Peyer's patch (tissue), 4 donors: ENCODE results near the gene SLC1A3.

Experiments
- CTCF ChIP-seq, 6 experiments: fragments of 450-650 bp in 4 of 6; fragments of 200-600 bp in 2 of 6; sonication (generic) in 1 of 6; IDR thresholded peaks; one replicate each; pipeline ENCODE4 v1.5.1; 2017 to 2019; ENCODE audit warnings: antibody characterized with exemption in 6 of 6, mild to moderate bottlenecking in 3 of 6, moderate library complexity in 1 of 6
- POLR2A ChIP-seq, 2 donors: fragments of 450-650 bp; IDR thresholded peaks; one replicate each; pipeline ENCODE4 v1.5.1; 2017; ENCODE audit warnings: antibody characterized with exemption in 2 of 2, mild to moderate bottlenecking in 2 of 2, moderate library complexity in 2 of 2

DNA sequence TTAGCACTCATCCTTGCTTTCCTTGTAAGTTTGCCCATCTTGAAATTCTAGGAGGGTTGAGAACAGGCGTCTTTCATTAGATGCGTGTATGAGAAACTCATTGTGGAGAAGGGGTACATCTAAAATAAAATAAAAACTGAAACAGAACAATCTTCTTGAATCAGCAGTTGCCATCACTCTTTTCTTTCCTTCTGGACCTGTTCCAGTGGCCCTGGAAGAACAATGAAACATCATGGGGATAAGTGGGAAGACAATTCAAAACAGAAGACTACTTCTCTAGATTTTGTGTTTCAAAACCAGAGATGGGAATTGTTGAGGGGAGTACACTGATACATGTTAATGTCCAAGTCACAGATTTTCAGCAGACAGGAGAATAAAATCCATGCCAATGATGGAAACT, 59.9 kb downstream of the SLC1A3 start:
- TF ChIP-seq CTCF (IDR thresholded peaks at IDR 0.05) = no peak
- no peak for TF ChIP-seq POLR2A (IDR thresholded peaks at IDR 0.05)
